GM18867 (cell line): ENCODE measurements around the gene ZFYVE28.
"Not testable (repeated sequence)": the region's sequence is repeated elsewhere in the genome, so short reads cannot be mapped to it uniquely, and the experiment has no call there.

ENCODE experiments used
- ATAC-seq: cut with Tn5 transposase; IDR thresholded peaks from one replicate; pipeline ENCODE4 v1.9.1; 2021; ENCODE audit warnings: mild to moderate bottlenecking, moderate library complexity; ENCODE audit not compliant: unreplicated experiment

The ZFYVE28 gene

DNA sequence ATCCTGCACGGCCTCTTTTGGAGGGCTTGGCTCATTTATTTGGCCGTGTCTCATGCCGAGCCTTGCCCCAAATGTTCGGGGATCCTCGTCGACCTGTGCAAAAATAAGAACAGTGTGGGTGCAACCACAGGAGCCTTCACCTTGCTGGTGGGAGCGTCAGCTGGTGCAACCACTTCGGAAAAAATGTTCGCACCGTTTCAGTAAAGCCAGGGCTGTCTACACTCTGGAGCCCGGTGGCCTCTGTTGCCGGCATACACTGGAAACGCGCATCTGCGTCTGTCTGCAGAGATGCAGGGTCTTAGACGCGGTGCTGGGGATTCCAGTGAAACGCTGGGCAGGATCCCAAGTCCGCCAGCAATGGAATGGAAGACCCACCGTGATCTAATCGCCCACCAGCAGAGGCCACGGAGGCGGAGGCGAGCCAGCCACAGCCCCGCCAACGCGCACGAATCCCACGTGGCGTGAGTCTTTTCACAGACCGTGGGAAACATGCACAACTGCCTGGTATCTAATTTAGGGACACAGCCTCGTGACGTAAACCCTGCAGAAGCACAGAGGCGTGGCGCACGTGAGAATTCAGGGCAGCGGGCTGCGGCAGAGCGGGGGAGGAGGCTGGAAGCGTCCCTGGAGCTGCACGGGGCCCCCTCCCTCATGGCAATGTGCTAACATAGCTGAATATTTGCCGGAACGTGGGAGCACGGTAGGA is 142.7 kb downstream of the ZFYVE28 start:
- ATAC-seq = no peak

DNA sequence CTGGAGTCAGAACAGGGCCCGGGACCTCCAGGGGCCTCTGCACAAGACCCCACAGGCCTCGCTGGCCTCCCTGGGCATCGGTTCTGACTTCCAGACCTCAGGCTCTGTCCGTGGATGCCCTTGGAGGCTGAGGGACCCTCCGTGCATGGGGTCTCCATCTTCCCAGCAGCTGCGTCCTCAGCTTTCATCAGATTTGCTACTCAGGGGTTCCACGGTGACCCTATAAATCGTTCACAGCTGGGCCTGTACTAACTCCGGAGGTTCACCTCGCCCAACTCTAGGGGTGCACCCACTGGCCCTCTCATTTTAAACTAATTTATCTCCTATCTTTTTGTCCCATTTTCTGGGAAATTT is 143.4 kb downstream of the ZFYVE28 start:
- ATAC-seq = not testable (repeated sequence)

- ATAC-seq = no peak
These were observed 144.0 kb downstream of the ZFYVE28 start for GRCh38 chr4:2274320-2275043.

GRCh38 chr4:2273657-2274319 is 144.7 kb downstream of the ZFYVE28 start:
- no peak for ATAC-seq

DNA sequence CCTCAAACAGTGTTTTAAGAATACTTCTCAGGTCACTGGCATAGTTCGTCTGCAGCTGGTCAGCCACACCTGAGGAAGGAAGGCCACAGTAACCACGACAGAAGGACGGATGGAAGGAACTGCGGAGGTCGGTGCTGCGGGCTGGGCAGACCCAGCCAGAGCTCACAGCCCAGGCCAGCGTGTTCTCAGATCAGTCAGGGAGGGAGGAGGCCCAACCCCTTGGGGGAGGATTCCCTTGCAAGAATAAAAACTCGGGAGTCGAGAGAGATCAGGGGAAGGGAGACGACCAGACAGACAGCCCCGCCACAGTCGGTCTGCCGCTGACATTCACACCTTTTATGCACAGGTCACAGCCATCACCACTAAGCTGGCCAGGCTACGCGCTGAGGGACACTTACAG is 145.2 kb downstream of the ZFYVE28 start:
- no peak for ATAC-seq

DNA sequence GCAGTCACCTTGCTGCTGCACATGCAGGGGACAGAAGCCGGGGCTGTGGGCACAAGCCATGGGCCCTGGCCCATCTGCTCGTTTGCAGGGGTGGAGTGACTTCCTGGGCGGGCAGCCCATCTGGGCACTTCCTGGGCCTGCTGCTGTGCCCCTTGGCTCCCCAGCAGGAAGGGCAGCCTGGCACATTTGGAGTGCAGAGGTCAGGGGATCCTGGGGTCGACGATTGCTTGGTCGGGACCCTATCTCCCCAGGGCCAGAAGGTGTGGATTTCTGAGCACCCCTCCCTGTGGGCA is 145.7 kb downstream of the ZFYVE28 start:
- ATAC-seq = no peak

- no peak for ATAC-seq
These were observed 146.2 kb downstream of the ZFYVE28 start for GRCh38 chr4:2272026-2272827.

DNA sequence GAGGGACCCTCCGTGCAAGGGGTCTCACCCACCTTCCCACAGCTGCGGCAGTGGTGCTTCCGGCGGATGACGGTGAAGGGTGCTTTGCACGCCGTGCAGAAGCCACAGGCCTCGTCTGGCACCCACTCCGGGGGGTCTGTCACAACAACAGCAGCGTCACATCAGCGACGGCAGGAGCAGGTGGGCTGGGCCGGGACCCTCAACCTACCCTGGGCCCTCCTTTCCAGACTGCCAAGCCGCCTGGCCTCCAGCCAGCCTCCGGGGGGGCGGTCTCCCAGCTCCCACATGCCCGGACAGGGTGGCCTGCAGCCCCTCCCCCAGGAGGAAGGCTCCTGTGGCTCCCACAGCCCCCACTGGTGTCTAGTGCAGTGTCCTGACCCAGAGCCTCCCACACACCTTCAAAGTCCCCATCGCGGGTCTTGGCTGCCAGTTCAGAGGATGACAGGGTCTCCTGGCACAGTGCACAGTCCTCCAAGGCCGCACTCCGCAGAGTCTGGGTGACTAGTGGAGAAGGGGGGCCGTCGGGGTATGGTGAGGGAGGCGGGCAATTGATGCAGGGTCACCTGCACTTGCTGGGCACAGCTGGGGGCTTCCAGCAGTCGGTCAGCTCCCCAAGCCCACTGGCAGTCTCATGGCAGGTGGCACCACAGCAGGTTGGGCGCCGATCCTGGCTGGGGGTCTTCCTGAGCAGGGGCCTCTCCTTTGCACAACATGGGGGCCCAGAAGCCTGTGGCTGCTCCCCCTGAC is 147.0 kb downstream of the ZFYVE28 start:
- ATAC-seq = no peak

DNA sequence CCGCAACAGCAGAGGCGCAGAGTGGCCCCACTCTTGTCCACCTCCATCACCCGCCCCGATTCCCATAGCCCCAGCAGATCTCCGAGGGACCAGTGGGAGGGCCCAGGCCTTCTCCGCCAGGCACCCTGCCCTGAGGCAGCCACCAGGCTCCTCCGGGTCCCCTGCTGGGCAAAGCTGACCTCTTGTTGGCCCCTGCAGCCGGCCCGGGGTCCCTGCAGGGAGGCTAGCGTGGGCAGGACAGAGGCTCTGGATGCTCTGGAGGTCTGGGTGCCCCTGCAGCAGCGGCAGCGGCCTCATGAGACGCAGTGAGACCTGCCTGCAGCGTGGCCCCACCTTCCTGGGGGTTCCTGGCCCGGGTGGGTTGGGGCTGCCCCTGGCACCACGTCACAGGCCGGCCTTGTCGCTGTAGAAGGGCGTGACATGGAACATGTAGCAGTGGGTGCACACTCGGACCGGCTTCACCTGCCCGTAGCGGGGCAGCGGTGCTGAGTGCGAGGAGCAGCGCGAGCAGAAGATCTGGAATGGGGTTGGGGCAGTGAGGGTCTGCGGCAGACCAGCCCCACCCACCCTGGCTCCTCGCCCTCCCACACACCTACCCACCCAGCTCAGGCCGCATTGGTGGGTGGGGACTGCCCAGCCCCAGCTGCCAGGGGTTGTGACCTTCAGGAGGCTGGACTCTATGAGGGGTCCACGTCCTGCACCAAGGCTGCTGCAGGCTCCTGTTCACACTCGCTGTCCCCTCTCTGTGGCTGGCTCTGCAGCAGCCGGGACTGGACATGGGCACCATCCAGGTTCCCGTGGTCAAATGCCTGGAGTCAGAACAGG is 147.9 kb downstream of the ZFYVE28 start:
- no peak for ATAC-seq

- no peak for ATAC-seq
These were observed 148.8 kb downstream of the ZFYVE28 start for GRCh38 chr4:2269618-2270163.

GRCh38 chr4:2269206-2269531 is 149.3 kb downstream of the ZFYVE28 start:
- ATAC-seq = no peak

GRCh38 chr4:2268357-2269205 is 149.9 kb downstream of the ZFYVE28 start:
- ATAC-seq = no peak

DNA sequence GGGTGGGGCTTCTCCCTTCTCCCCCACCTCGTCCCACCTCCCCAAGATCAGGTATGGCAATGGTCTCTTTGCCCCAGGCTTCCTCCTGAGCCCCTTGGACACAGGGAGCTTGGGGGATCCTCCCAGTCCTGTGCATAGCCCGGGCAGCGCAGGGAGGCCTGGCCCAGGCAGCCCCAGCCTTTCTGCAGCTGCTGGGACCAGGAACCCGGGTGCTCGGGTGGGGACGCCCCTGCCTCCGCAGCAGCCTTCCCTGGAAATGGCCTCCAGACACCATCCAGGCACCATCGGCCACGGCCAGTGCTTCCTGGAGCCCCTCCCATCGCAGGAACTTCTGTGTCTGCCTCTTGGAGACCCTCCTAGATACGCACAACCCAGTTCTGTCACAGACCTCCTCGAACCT is 150.6 kb downstream of the ZFYVE28 start:
- ATAC-seq = no peak

GRCh38 chr4:2267320-2267811 is 151.1 kb downstream of the ZFYVE28 start:
- ATAC-seq = no peak

DNA sequence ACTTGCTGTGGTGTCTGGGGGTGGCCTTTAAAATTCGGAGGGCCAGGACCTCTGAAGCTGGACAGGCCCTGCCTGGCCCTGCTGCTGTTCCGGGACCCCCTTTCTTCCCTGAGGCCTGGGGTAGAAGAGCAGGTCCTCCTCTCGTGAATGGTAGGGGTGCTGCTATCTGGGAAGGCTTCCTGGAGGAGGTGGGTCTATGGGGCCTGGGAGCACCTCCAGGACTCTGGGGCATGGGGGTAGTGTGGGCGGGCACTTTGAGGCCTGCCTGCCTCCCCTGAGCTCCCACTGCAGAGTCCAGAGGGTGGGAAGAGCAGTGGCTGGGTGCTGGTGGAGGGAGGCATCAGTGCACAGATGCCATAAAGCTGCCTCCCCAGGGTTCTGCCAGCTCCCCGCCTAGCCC is 151.6 kb downstream of the ZFYVE28 start:
- no peak for ATAC-seq

DNA sequence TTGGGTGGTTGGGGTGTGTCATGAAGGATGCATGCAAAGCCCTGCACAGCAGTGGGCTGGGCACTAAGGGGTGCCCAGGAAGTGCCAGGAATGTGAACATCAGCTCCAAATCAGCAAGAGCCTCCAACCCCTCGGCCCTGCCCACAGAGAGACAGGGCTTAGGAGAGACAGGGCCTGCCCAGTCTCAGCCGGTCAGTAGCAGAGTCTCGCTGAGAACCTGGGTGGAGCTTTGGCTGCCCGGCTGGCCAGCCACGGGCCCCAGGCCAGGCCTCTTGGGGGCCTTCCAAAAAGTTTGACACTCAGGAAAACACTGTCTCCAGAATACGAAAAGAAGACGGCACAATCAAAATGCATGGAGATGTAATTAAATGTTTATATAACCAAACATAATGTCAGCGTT is 152.3 kb downstream of the ZFYVE28 start:
- no peak for ATAC-seq

DNA sequence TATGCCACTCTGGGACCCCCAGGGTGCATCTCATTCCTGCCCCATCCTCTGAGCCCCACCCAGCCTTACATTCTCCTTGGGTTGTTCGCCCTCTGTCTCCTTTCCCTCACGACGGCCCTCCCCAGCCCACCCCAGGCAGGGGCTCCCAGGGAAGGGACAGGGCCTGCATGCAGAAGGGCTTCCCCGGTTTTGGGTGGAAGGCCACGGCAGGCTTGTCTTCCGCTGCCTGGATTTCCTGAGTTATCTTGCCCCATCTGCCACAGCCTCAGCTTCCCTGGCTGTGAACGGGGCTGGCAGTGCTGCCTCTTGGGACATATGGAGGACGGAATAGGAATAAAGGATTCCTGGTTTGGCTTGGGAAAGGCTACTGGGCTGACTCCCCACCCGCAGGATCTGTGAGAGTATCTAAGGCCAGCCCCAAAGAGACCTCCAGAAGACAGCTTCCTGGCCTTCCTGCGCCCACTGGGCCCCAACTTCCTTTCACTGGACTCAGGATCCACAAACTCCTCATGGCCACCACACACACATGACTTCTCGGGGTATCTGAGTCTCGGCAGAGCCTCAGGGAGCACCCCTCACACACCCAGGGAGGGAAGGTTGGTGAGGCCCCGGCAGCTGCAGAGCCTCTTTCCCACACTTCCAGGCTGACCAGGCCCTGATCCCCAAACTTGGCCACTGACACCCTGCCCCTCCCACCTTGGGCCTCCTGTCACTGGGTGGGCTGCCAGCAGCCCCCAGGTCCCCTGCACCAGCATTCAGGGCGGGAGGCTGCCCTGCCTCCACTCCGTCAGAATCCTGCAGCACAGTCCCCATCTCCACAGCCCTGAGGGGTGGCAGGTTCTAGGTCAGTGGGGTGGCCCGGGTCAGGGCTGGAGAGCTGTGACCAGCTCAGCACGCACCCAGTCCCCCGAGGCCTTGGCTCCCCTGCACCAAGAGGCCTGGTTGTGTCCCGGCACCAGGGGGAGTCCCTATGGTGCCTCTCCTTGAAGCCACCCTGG is 153.0 kb downstream of the ZFYVE28 start:
- no peak for ATAC-seq
